Calu3 (cell line): Measurements from ENCODE around the gene KRT33B. TPM values are rescaled to one million over a fixed set of nuclear protein-coding genes. Genes with fewer than 3 reads are reported as not detected.
A peak's percentile ranks its signal among the peaks of the same experiment; 100 is the strongest.

Source experiments
- BruUV-seq: library from RNA; stranded (reverse); fragments of 400-500 nt; replicated peaks from 2 replicates; lab custom pipeline; 2021; lab: Mats Ljungman, UMichigan
- CTCF ChIA-PET: fragments of 300-600 bp; sonication (Branson Sonifier 250); formaldehyde crosslinking; loops from one replicate; lab custom pipeline; 2022; ENCODE audit warnings: antibody characterized with exemption; lab: Charles Lee
- DNase-seq: peaks from one replicate; pipeline ENCODE4 v3.0.0; 2022
- H3K27ac Mint-ChIP-seq: one replicate; pipeline ENCODE4 v1.8.0; 2022; ENCODE audit warnings: mixed read lengths; ENCODE audit not compliant: unreplicated experiment
- H3K27me3 Mint-ChIP-seq: one replicate; pipeline ENCODE4 v1.8.0; 2022; ENCODE audit warnings: mixed read lengths; ENCODE audit not compliant: unreplicated experiment
- H3K36me3 Mint-ChIP-seq: one replicate; pipeline ENCODE4 v1.8.0; 2022; ENCODE audit warnings: mild to moderate bottlenecking, moderate library complexity, mixed read lengths; ENCODE audit not compliant: insufficient read depth, unreplicated experiment
- H3K4me1 Mint-ChIP-seq: one replicate; pipeline ENCODE4 v1.8.0; 2022; ENCODE audit warnings: mild to moderate bottlenecking, low read depth, mixed read lengths; ENCODE audit not compliant: unreplicated experiment
- H3K4me3 Mint-ChIP-seq: one replicate; pipeline ENCODE4 v1.8.0; 2022; ENCODE audit warnings: mild to moderate bottlenecking, low read depth, moderate library complexity, mixed read lengths; ENCODE audit not compliant: unreplicated experiment
- H3K9me3 Mint-ChIP-seq: one replicate; pipeline ENCODE4 v1.8.0; 2022; ENCODE audit warnings: low read depth, mixed read lengths; ENCODE audit not compliant: unreplicated experiment
- CTCF ChIP-seq: fragments of 200-600 bp; IDR thresholded peaks from one replicate; pipeline ENCODE4 v1.8.0; 2022; ENCODE audit warnings: antibody characterized with exemption; ENCODE audit not compliant: unreplicated experiment
- intact Hi-C: fragments of 100-400 bp; cut with micrococcal nuclease; formaldehyde crosslinking; loops from one replicate; pipeline ENCODE4 v1.10.0; 2022; ENCODE audit not compliant: unreplicated experiment
- total RNA-seq: library from RNA; stranded (reverse); gene quantifications from 2 replicates; pipeline ENCODE4 v1.2.3, GENCODE V29; 2022

Gene KRT33B
- total RNA-seq, 1 experiment from 2014 or later = not detected

- Mint-ChIP-seq H3K4me1 (peaks cover 7% of the 10 kb centered on the region), H3K9me3 (no peaks in the 10 kb centered on the region), H3K27ac (no peak overlapping the region), H3K36me3 (no peaks in the 10 kb centered on the region), H3K4me3 (no peak overlapping the region), H3K27me3 (no peaks in the 10 kb centered on the region)
- TF ChIP-seq CTCF = no peak
- intact Hi-C loops = loop anchor here (10.0 kb wide), 1 partner anchor 162 kb away; no protein-coding TSS in a partner anchor
- DNase-seq = no peak
- CTCF ChIA-PET = no interaction called here
- BruUV-seq = no TSS peak
These were observed 36.5 kb downstream of the KRT33B start for GRCh38 chr17:41333098-41333497.

GRCh38 chr17:41332239-41332638, 37.4 kb downstream of the KRT33B start:
- Mint-ChIP-seq H3K36me3 (no peaks in the 10 kb centered on the region), H3K4me1 (peaks cover 7% of the 10 kb centered on the region), H3K9me3 (no peaks in the 10 kb centered on the region), H3K27me3 (no peaks in the 10 kb centered on the region), H3K4me3 (no peak overlapping the region), H3K27ac (no peak overlapping the region)
- TF ChIP-seq CTCF = no peak
- DNase-seq = no peak
- no TSS peak for BruUV-seq
- CTCF ChIA-PET = interaction anchor here (0.6 to 1.1 kb wide), 2 partner anchors 9 to 375 kb away, joined by 3 read pairs; no protein-coding TSS in a partner anchor
- intact Hi-C loops = loop anchor here (10.0 kb wide), 1 partner anchor 163 kb away; no protein-coding TSS in a partner anchor

- BruUV-seq = no TSS peak
- H3K27ac Mint-ChIP-seq = no peak overlapping the region
- CTCF ChIA-PET = interaction anchor here (1.1 kb wide), 1 partner anchor 9 kb away, joined by 3 read pairs; no protein-coding TSS in a partner anchor
- intact Hi-C loops = loop anchor here (10.0 kb wide), 1 partner anchor 163 kb away; no protein-coding TSS in a partner anchor
- TF ChIP-seq CTCF = no peak
- H3K9me3 Mint-ChIP-seq = no peaks in the 10 kb centered on the region
- H3K4me1 Mint-ChIP-seq = peaks cover 7% of the 10 kb centered on the region
- no peak for DNase-seq
- no peak overlapping the region for H3K4me3 Mint-ChIP-seq
- no peaks in the 10 kb centered on the region for H3K27me3 Mint-ChIP-seq
- no peaks in the 10 kb centered on the region for H3K36me3 Mint-ChIP-seq
These were observed 38.0 kb downstream of the KRT33B start for GRCh38 chr17:41331606-41332005.

- H3K27me3 Mint-ChIP-seq = no peaks in the 10 kb centered on the region
- peaks cover 11% of the 10 kb centered on the region for H3K4me1 Mint-ChIP-seq
- BruUV-seq = no TSS peak
- H3K27ac Mint-ChIP-seq = no peak overlapping the region
- no peaks in the 10 kb centered on the region for H3K36me3 Mint-ChIP-seq
- no peaks in the 10 kb centered on the region for H3K9me3 Mint-ChIP-seq
- peak; percentile 85 for DNase-seq
- peak; percentile 98 for TF ChIP-seq CTCF
- no peak overlapping the region for H3K4me3 Mint-ChIP-seq
- intact Hi-C loops = loop anchor here (2.0 to 10.0 kb wide), 2 partner anchors 335 to 473 kb away; no protein-coding TSS in a partner anchor
- CTCF ChIA-PET = interaction anchor here (0.6 to 2.2 kb wide), 7 partner anchors 40 to 497 kb away, joined by 3 to 6 read pairs (median 3); no protein-coding TSS in a partner anchor
These were observed 40.2 kb downstream of the KRT33B start for GRCh38 chr17:41329279-41329948.
